Measurements from ENCODE around the gene CLCN5. TPM values are rescaled to one million over a fixed set of nuclear protein-coding genes. Genes with fewer than 3 reads are reported as not detected.
"Not testable (repeated sequence)": the region's sequence is repeated elsewhere in the genome, so short reads cannot be mapped to it uniquely, and the experiment has no call there.

CLCN5 gene
- total RNA-seq, 1 experiment from 2014 or later: 13.6 TPM

DNA sequence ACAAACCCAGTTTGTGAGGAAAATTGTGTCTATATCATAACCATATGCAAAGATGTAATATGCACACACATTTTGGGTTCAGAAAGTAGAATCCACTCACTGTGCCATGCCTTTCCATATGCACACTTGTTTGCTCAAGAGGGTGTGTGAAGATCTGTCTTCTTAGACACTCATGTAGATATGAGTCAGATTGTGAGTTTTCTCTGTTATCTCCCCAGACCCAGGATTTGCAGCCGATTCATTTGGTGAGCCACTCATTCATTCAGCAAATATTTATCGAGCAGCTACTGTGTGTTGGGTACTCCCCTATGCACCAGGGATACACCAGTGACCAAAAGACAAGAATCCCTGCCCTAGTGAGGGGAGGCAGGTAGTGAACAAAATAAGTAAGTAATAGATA lies 81.5 kb downstream of the CLCN5 start:
- Mint-ChIP-seq H3K4me3 (ENCODE audit: low read depth, unreplicated experiment) (no peak overlapping the region), H3K36me3 (ENCODE audit: insufficient read depth, unreplicated experiment) (no peaks in the 10 kb centered on the region), H3K4me1 (ENCODE audit: low read depth, unreplicated experiment) (peaks cover 10% of the 10 kb centered on the region), H3K9me3 (ENCODE audit: low read depth, unreplicated experiment) (no peaks in the 10 kb centered on the region), H3K27ac (ENCODE audit: unreplicated experiment) (no peak overlapping the region), H3K27me3 (ENCODE audit: unreplicated experiment) (no peaks in the 10 kb centered on the region)
- no TSS peak for BruUV-seq (replicated peaks)
- TF ChIP-seq, protein P1, sequence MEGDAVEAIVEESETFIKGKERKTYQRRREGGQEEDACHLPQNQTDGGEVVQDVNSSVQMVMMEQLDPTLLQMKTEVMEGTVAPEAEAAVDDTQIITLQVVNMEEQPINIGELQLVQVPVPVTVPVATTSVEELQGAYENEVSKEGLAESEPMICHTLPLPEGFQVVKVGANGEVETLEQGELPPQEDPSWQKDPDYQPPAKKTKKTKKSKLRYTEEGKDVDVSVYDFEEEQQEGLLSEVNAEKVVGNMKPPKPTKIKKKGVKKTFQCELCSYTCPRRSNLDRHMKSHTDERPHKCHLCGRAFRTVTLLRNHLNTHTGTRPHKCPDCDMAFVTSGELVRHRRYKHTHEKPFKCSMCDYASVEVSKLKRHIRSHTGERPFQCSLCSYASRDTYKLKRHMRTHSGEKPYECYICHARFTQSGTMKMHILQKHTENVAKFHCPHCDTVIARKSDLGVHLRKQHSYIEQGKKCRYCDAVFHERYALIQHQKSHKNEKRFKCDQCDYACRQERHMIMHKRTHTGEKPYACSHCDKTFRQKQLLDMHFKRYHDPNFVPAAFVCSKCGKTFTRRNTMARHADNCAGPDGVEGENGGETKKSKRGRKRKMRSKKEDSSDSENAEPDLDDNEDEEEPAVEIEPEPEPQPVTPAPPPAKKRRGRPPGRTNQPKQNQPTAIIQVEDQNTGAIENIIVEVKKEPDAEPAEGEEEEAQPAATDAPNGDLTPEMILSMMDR (IDR thresholded peaks at IDR 0.05; ENCODE audit: unreplicated experiment): no peak
- no peak for DNase-seq
- intact Hi-C loops (cut with micrococcal nuclease; ENCODE audit: unreplicated experiment): no loop called here
- CTCF ChIA-PET: no interaction called here

DNA sequence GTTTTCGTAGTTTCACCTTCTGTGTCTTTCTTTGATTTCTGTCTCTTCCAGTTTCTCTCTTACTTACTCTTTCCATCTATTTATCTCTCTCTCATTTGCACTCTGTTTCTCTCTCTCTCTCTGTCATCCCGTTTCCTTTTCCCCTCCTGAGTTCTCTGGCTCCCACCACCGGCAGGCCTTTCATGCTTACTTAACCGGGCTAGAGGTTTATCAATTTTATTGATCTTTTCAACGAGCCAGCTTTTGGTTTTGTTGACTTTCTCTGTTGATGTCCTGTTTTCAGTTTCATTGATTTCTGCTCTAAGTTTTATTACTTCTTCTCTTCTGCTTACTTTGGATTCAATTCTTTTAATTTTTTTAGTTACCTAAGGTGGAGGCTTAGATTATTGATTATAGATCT lies 103.2 kb downstream of the CLCN5 start:
- BruUV-seq (replicated peaks); DNase-seq; H3K4me3 Mint-ChIP-seq (ENCODE audit: low read depth, unreplicated experiment); CTCF ChIA-PET; H3K27me3 Mint-ChIP-seq (ENCODE audit: unreplicated experiment); H3K9me3 Mint-ChIP-seq (ENCODE audit: low read depth, unreplicated experiment); H3K27ac Mint-ChIP-seq (ENCODE audit: unreplicated experiment); H3K4me1 Mint-ChIP-seq (ENCODE audit: low read depth, unreplicated experiment); H3K36me3 Mint-ChIP-seq (ENCODE audit: insufficient read depth, unreplicated experiment); intact Hi-C loops (cut with micrococcal nuclease; ENCODE audit: unreplicated experiment): not testable (repeated sequence)

DNA sequence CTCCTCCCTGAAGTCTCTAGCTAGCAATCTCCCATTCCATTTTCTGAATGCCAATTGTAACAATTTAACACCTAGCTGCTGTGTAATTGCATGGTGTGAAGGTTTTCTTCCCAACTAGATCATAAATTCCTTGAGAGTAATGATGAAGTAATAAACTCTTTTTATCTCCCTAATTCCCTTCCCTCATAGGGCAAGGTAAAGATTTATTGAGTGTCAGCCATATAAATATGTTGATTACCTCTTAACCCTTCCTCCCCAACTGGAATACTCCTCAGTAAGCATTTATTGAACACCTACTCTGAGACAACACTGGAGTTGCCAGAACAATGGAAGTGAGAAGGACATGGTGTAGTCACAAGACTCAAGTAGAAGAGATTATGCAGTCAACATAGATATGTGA lies 112.7 kb downstream of the CLCN5 start:
- Mint-ChIP-seq H3K36me3 (ENCODE audit: insufficient read depth, unreplicated experiment) (no peaks in the 10 kb centered on the region), H3K27ac (ENCODE audit: unreplicated experiment) (no peak overlapping the region), H3K4me3 (ENCODE audit: low read depth, unreplicated experiment) (no peak overlapping the region), H3K4me1 (ENCODE audit: low read depth, unreplicated experiment) (no peaks in the 10 kb centered on the region), H3K27me3 (ENCODE audit: unreplicated experiment) (no peaks in the 10 kb centered on the region), H3K9me3 (ENCODE audit: low read depth, unreplicated experiment) (no peaks in the 10 kb centered on the region)
- intact Hi-C loops (cut with micrococcal nuclease; ENCODE audit: unreplicated experiment): no loop called here
- no peak for DNase-seq
- TF ChIP-seq, protein P1 (IDR thresholded peaks at IDR 0.05; ENCODE audit: unreplicated experiment): no peak
- BruUV-seq (replicated peaks): no TSS peak
- CTCF ChIA-PET: no interaction called here

DNA sequence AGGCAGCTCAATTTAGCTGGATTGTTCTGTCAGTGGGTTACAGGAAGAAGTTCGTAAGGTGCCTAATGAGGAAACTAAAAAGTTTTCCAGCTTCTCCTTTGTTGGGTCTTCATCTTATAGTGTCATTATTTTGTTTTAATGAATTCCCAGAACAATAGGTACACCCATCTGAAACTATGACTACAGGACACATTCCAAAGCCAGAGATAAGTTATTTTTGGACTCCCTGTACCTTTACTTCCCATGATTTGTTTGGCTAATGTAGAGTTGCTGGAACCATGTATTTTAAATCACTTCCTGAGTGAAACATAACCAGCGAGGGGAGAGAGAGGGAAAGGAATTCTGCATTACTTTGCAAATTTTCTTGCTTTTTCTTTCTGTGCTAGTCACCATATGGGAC lies 114.0 kb downstream of the CLCN5 start:
- H3K27ac Mint-ChIP-seq (ENCODE audit: unreplicated experiment): no peak overlapping the region
- H3K36me3 Mint-ChIP-seq (ENCODE audit: insufficient read depth, unreplicated experiment): no peaks in the 10 kb centered on the region
- TF ChIP-seq, protein P1 (IDR thresholded peaks at IDR 0.05; ENCODE audit: unreplicated experiment): no peak
- no peak overlapping the region for H3K4me3 Mint-ChIP-seq (ENCODE audit: low read depth, unreplicated experiment)
- no peak for DNase-seq
- intact Hi-C loops (cut with micrococcal nuclease; ENCODE audit: unreplicated experiment): no loop called here
- H3K4me1 Mint-ChIP-seq (ENCODE audit: low read depth, unreplicated experiment): no peaks in the 10 kb centered on the region
- CTCF ChIA-PET: no interaction called here
- no peaks in the 10 kb centered on the region for H3K27me3 Mint-ChIP-seq (ENCODE audit: unreplicated experiment)
- H3K9me3 Mint-ChIP-seq (ENCODE audit: low read depth, unreplicated experiment): no peaks in the 10 kb centered on the region
- no TSS peak for BruUV-seq (replicated peaks)

DNA sequence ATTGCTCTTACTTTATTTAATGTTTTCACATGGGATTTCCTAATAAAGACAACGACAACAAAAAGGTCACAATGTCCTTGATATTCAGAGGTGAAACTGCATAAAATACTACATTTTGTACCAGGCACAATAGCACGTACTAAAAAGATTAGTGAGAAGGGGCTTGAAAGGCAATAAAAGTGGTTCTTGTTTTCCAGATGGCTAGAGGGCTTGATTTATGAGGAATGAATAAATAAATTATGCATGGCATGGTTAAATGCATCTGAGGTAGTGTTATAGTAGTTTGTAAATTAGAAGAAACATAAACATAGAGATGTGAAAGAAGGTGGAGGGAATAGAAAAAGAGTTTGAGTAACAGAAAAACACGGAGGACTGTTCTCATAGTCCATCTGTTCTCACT lies 123.4 kb downstream of the CLCN5 start:
- CTCF ChIA-PET: no interaction called here
- no peak for DNase-seq
- BruUV-seq (replicated peaks): no TSS peak

More for the DNA sequence above, 123.4 kb downstream of the CLCN5 start:
- H3K27me3 Mint-ChIP-seq (ENCODE audit: unreplicated experiment): no peaks in the 10 kb centered on the region
- H3K36me3 Mint-ChIP-seq (ENCODE audit: insufficient read depth, unreplicated experiment): no peaks in the 10 kb centered on the region
- intact Hi-C loops (cut with micrococcal nuclease; ENCODE audit: unreplicated experiment): no loop called here
- no peak overlapping the region for H3K27ac Mint-ChIP-seq (ENCODE audit: unreplicated experiment)
- H3K4me1 Mint-ChIP-seq (ENCODE audit: low read depth, unreplicated experiment): no peaks in the 10 kb centered on the region
- TF ChIP-seq, protein P1 (IDR thresholded peaks at IDR 0.05; ENCODE audit: unreplicated experiment): no peak
- H3K4me3 Mint-ChIP-seq (ENCODE audit: low read depth, unreplicated experiment): no peak overlapping the region
- H3K9me3 Mint-ChIP-seq (ENCODE audit: low read depth, unreplicated experiment): no peaks in the 10 kb centered on the region

Data from Calu3 (cell line).